Erythroblast (primary cell): ENCODE results near the gene SLC39A7.

Source experiments
- GATA1 ChIP-seq: IDR thresholded peaks from 2 replicates; pipeline ENCODE4 v1.6.1; 2011; ENCODE audit warnings: low read depth, mild to moderate bottlenecking, control low read depth, low read length, moderate library complexity
- POLR2A ChIP-seq: IDR thresholded peaks from 2 replicates; pipeline ENCODE4 v1.6.1; 2011; ENCODE audit warnings: mild to moderate bottlenecking, low read length

DNA sequence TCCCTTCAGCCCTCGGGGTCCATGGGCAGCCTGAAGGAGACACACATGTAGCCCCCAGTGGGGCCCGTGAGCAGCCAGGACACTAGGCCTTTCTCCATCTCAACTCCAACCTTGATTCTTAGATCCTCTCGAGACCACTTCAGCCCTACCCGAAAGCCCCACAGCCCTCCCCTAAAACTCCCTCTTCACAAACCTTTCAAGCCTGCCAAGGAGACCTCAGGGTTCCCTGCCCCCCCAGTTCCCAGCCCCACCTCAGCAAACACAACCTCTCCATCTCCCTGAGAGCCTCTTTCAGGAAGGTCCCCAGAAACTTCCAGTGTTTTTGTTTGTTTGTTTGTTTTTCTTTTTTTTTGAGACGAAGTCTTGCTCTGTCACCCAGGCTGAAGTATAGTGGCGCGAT is 19.5 kb upstream of the SLC39A7 start:
- no peak for TF ChIP-seq POLR2A
- no peak for TF ChIP-seq GATA1
